ENCODE data around the gene ZFPM1. TPM values are rescaled to one million over a fixed set of nuclear protein-coding genes. Genes with fewer than 3 reads are reported as not detected.

ZFPM1 gene
- total RNA-seq, 2 donors from 2014 or later = 4.1 to 21.5 TPM

DNA sequence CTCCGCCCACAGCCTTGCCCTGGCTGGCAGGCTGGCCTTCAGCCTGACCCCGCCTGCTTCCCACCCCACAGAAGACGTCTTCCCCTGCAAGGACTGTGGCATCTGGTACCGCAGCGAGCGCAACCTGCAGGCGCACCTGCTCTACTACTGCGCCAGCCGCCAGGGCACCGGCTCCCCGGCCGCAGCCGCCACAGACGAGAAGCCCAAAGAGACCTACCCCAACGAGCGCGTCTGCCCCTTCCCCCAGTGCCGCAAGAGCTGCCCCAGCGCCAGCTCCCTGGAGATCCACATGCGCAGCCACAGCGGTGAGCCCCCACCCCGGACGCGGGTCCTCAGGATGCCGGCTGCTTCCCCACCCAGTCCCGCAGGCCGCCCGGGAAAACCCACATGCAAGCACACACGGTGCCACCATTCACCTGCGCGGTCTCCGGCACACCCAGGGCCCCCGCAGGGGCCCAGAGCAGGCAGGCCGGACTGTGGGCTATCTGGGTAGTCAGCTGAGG lies 78.9 kb downstream of the ZFPM1 start:
- intact Hi-C loops (cut with DNase I) = loop anchor here (10.0 kb wide), 1 partner anchor 577 kb away; the partner anchor contains the start of gene BANP
- no peaks in the 10 kb centered on the region for H3K36me3 ChIP-seq

DNA sequence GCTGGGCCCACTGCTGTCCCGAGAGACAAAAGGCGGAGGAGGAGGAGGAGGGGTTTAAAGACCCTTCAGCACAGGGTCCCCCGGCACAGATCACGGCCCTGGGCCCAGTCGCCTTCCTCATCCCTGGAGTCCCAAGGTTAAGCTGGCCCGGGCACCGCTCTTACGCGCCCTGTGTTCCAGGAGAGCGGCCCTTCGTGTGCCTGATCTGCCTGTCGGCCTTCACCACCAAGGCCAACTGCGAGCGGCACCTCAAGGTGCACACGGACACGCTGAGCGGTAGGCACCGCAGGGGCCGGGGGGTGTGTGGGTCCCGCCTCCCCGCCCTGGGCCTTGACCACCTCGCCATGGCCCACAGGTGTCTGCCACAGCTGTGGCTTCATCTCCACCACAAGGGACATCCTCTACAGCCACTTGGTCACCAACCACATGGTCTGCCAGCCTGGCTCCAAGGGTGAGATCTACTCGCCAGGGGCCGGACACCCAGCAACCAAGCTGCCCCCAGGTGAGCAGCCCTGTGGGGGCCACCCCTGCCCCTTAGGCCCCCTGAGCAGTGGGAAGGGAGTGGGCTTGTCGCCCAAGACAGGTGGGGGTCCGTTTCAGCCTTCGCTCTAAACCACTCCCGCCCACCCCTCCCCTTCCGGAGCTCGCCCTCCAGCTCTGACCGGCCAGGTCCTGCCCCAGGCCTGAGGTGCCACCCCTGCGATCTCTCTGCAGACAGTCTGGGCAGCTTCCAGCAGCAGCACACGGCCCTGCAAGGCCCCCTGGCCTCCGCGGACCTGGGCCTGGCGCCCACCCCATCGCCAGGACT lies 79.6 kb downstream of the ZFPM1 start:
- Histone ChIP-seq H3K9me3 (no peaks in the 10 kb centered on the region), H3K4me1 (replicated peaks) (peaks cover 4% of the 10 kb centered on the region), H3K4me3 (peak overlapping the region; percentile 60 to 75), H3K27me3 (replicated peaks; ENCODE audit: insufficient read depth) (peaks cover 1% of the 10 kb centered on the region), H3K36me3 (no peaks in the 10 kb centered on the region), H3K27ac (no peak overlapping the region)
- TF ChIP-seq, protein P1, sequence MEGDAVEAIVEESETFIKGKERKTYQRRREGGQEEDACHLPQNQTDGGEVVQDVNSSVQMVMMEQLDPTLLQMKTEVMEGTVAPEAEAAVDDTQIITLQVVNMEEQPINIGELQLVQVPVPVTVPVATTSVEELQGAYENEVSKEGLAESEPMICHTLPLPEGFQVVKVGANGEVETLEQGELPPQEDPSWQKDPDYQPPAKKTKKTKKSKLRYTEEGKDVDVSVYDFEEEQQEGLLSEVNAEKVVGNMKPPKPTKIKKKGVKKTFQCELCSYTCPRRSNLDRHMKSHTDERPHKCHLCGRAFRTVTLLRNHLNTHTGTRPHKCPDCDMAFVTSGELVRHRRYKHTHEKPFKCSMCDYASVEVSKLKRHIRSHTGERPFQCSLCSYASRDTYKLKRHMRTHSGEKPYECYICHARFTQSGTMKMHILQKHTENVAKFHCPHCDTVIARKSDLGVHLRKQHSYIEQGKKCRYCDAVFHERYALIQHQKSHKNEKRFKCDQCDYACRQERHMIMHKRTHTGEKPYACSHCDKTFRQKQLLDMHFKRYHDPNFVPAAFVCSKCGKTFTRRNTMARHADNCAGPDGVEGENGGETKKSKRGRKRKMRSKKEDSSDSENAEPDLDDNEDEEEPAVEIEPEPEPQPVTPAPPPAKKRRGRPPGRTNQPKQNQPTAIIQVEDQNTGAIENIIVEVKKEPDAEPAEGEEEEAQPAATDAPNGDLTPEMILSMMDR (IDR thresholded peaks at IDR 0.05) = no peak
- TF ChIP-seq POLR2A (IDR thresholded peaks at IDR 0.05) = no peak
- TF ChIP-seq POLR2AphosphoS5 (IDR thresholded peaks at IDR 0.05) = no peak
- intact Hi-C loops (cut with DNase I) = loop anchor here (10.0 kb wide), 1 partner anchor 578 kb away; the partner anchor contains the start of gene BANP
- DNase-seq (ENCODE audit: low spot score) = no peak
- 83% methylated on average over 33 of the region's 37 CpGs for WGBS

More for the DNA sequence above, 78.9 kb downstream of the ZFPM1 start:
- no peak overlapping the region for H3K4me3 ChIP-seq
- H3K4me1 ChIP-seq (replicated peaks) = peaks cover 4% of the 10 kb centered on the region
- no peaks in the 10 kb centered on the region for H3K9me3 ChIP-seq
- TF ChIP-seq POLR2AphosphoS5 (IDR thresholded peaks at IDR 0.05) (no peak), POLR2A (IDR thresholded peaks at IDR 0.05) (no peak)
- TF ChIP-seq, protein P1 (IDR thresholded peaks at IDR 0.05) = no peak
- WGBS = 91% methylated on average over 34 of the region's 34 CpGs
- H3K27me3 ChIP-seq (replicated peaks; ENCODE audit: insufficient read depth) = no peaks in the 10 kb centered on the region
- H3K27ac ChIP-seq = no peak overlapping the region
- no peak for DNase-seq (ENCODE audit: low spot score)

DNA sequence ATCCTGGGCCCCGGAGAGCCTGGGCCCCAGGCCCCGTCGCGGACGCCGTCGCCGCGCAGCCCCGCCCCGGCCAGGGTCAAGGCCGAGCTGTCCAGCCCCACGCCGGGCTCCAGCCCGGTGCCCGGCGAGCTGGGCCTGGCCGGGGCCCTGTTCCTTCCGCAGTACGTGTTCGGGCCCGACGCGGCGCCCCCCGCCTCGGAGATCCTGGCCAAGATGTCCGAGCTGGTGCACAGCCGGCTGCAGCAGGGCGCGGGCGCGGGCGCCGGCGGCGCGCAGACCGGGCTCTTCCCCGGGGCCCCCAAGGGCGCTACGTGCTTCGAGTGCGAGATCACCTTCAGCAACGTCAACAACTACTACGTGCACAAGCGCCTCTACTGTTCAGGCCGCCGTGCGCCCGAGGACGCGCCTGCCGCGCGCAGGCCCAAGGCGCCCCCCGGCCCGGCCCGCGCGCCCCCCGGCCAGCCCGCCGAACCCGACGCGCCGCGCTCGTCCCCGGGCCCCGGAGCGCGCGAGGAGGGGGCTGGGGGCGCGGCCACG lies 80.4 kb downstream of the ZFPM1 start:
- Histone ChIP-seq H3K9me3 (no peaks in the 10 kb centered on the region), H3K4me3 (peak overlapping the region; percentile 60 to 75), H3K36me3 (no peaks in the 10 kb centered on the region), H3K27me3 (replicated peaks; ENCODE audit: insufficient read depth) (peaks cover 4% of the 10 kb centered on the region), H3K27ac (peak overlapping the region in 1 of 2 donors; percentile 43), H3K4me1 (replicated peaks) (peaks cover 4% of the 10 kb centered on the region)
- TF ChIP-seq POLR2AphosphoS5 (IDR thresholded peaks at IDR 0.05) (no peak), POLR2A (IDR thresholded peaks at IDR 0.05) (no peak)
- TF ChIP-seq, protein P1 (IDR thresholded peaks at IDR 0.05) = no peak
- intact Hi-C loops (cut with DNase I) = loop anchor here (10.0 kb wide), 1 partner anchor 579 kb away; the partner anchor contains the start of gene BANP
- DNase-seq (ENCODE audit: low spot score) = no peak
- 0% methylated on average over 16 of the region's 79 CpGs for WGBS

DNA sequence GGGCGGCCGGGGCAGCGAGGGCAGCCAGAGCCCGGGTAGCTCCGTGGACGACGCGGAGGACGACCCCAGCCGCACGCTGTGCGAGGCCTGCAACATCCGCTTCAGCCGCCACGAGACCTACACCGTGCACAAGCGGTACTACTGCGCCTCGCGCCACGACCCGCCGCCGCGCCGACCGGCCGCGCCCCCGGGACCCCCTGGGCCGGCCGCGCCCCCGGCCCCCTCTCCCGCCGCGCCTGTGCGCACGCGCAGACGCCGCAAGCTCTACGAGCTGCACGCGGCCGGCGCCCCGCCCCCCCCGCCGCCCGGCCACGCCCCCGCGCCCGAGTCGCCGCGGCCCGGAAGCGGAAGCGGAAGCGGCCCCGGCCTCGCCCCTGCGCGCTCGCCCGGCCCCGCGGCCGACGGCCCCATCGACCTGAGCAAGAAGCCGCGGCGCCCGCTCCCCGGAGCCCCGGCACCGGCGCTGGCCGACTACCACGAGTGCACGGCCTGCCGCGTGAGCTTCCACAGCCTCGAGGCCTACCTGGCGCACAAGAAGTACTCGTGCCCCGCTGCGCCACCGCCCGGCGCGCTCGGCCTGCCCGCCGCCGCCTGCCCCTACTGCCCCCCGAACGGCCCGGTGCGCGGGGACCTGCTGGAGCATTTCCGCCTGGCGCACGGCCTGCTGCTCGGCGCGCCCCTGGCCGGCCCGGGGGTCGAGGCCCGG lies 81.0 kb downstream of the ZFPM1 start:
- Histone ChIP-seq H3K4me1 (replicated peaks) (peaks cover 4% of the 10 kb centered on the region), H3K36me3 (no peaks in the 10 kb centered on the region), H3K9me3 (no peaks in the 10 kb centered on the region), H3K27ac (peak overlapping the region in 1 of 2 donors; percentile 56), H3K27me3 (replicated peaks; ENCODE audit: insufficient read depth) (peaks cover 7% of the 10 kb centered on the region), H3K4me3 (peak overlapping the region; percentile 60 to 75)
- intact Hi-C loops (cut with DNase I) = loop anchor here (10.0 kb wide), 1 partner anchor 579 kb away; the partner anchor contains the start of gene BANP
- no CpG with 5 or more reads among the region's 114 CpGs for WGBS
- TF ChIP-seq, protein P1 (IDR thresholded peaks at IDR 0.05) = peak in 2 of 4 experiments; percentile 14 to 32
- TF ChIP-seq POLR2A (IDR thresholded peaks at IDR 0.05) (peak; percentile 28), POLR2AphosphoS5 (IDR thresholded peaks at IDR 0.05) (no peak)
- peak; percentile 65 for DNase-seq (ENCODE audit: low spot score)

Measured in prostate gland (tissue), 2 donors.